UCSD-AML1 (cell line): ENCODE data around the gene DIAPH1.
A peak's percentile ranks its signal among the peaks of the same experiment; 100 is the strongest.

Source experiments
- DNase-seq: peaks from one replicate; lab custom pipeline; 2025; ENCODE audit not compliant: unreplicated experiment; lab: John Stamatoyannopoulos, UW

The DIAPH1 gene

GRCh38 chr5:141640051-141640415 is 21.2 kb upstream of the DIAPH1 start:
- no peak for DNase-seq

- DNase-seq, result no peak
These were observed 20.7 kb upstream of the DIAPH1 start for GRCh38 chr5:141639357-141640050.

GRCh38 chr5:141638771-141639170 is 20.0 kb upstream of the DIAPH1 start:
- no peak for DNase-seq

GRCh38 chr5:141637767-141638419 is 19.1 kb upstream of the DIAPH1 start:
- peak; percentile 82 for DNase-seq

- peak; percentile 45 for DNase-seq
These were observed 18.4 kb upstream of the DIAPH1 start for GRCh38 chr5:141637123-141637766.

- DNase-seq, result peak; percentile 94
These were observed 17.8 kb upstream of the DIAPH1 start, which contains the start of the genes HDAC3 and RELL2 for GRCh38 chr5:141636413-141637122. TSS of gene HDAC3 (minus strand) at chr5:141636849. CDS start at chr5:141636790, 59 bp downstream. TSS of gene RELL2 (plus strand) at chr5:141636997. CDS start at chr5:141638226, 1,229 bp downstream.

- no peak for DNase-seq
These were observed 17.3 kb upstream of the DIAPH1 start for GRCh38 chr5:141636106-141636412.

GRCh38 chr5:141635646-141636045 is 16.8 kb upstream of the DIAPH1 start:
- DNase-seq, result no peak

GRCh38 chr5:141634720-141635119 is 15.9 kb upstream of the DIAPH1 start:
- no peak for DNase-seq

GRCh38 chr5:141633871-141634561 is 15.2 kb upstream of the DIAPH1 start:
- DNase-seq, result no peak

GRCh38 chr5:141632650-141633049 is 13.8 kb upstream of the DIAPH1 start:
- DNase-seq, result no peak

GRCh38 chr5:141630570-141631140 is 11.9 kb upstream of the DIAPH1 start:
- DNase-seq, result no peak

GRCh38 chr5:141628175-141628788 is 9.5 kb upstream of the DIAPH1 start:
- DNase-seq, result no peak

- DNase-seq, result no peak
These were observed 4.8 kb upstream of the DIAPH1 start for GRCh38 chr5:141623611-141624010.

GRCh38 chr5:141623186-141623585 is 4.4 kb upstream of the DIAPH1 start:
- no peak for DNase-seq

GRCh38 chr5:141618030-141618803 is 583 bp downstream of the DIAPH1 start:
- DNase-seq, result peak; percentile 67

GRCh38 chr5:141617682-141618029 is 1.1 kb downstream of the DIAPH1 start:
- no peak for DNase-seq

GRCh38 chr5:141617128-141617527 is 1.7 kb downstream of the DIAPH1 start:
- DNase-seq, result no peak

GRCh38 chr5:141615991-141616720 is 2.6 kb downstream of the DIAPH1 start:
- no peak for DNase-seq
